Mucosa of stomach (tissue), 1 donor: ENCODE measurements around the gene POLR2J2.
"Not testable (repeated sequence)": the region's sequence is repeated elsewhere in the genome, so short reads cannot be mapped to it uniquely, and the experiment has no call there.

Experiments
- H3K27me3 ChIP-seq: one replicate; pipeline ENCODE4 v1.7.0; 2013; ENCODE audit warnings: mild to moderate bottlenecking, low read length; ENCODE audit not compliant: control insufficient read depth, insufficient read depth
- H3K36me3 ChIP-seq: one replicate; pipeline ENCODE4 v1.7.0; 2013; ENCODE audit warnings: low read length; ENCODE audit not compliant: control insufficient read depth, insufficient read depth
- H3K4me1 ChIP-seq: one replicate; pipeline ENCODE4 v1.7.0; 2013; ENCODE audit warnings: mild to moderate bottlenecking, low read length; ENCODE audit not compliant: control insufficient read depth, insufficient read depth
- H3K4me3 ChIP-seq: one replicate; pipeline ENCODE4 v1.7.0; 2013; ENCODE audit warnings: low read length
- H3K9ac ChIP-seq: one replicate; pipeline ENCODE4 v1.7.0; 2013; ENCODE audit warnings: mild to moderate bottlenecking, low read length, moderate library complexity
- H3K9me3 ChIP-seq: one replicate; pipeline ENCODE4 v1.7.0; 2013; ENCODE audit warnings: mild to moderate bottlenecking, low read length, moderate library complexity; ENCODE audit not compliant: control insufficient read depth
- donor health status: Pancreatic carcinoma.

POLR2J2 gene

GRCh38 chr7:102671166-102671955, at the start of gene POLR2J2:
Gene POLR2J2 (minus strand): TSS chr7:102671663. CDS start chr7:102671601, 62 bp downstream.
- not testable (repeated sequence) for H3K9me3 ChIP-seq, H3K27me3 ChIP-seq, H3K36me3 ChIP-seq, H3K9ac ChIP-seq, H3K4me3 ChIP-seq, H3K4me1 ChIP-seq

DNA sequence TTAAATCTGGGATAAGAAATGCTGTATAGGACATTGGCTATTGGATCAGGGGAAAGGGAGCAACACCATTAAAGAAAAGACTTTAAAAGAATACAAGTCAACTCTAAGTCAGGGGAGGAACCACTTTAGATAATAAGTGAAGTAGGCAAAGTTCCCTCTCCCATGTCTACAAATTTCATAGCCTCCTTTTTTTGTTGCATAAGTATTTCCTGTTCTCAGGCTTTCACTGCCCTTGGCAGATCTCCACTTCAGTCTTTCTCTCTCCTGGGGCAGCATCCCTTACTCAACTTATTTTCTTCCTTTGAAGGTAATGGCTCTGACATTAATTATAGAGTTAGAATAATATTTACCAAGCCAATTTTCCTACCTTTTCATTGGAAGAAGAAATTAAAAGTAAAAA, 47.0 kb upstream of the POLR2J2 start:
- H3K36me3 ChIP-seq, H3K9ac ChIP-seq: not testable (repeated sequence)

DNA sequence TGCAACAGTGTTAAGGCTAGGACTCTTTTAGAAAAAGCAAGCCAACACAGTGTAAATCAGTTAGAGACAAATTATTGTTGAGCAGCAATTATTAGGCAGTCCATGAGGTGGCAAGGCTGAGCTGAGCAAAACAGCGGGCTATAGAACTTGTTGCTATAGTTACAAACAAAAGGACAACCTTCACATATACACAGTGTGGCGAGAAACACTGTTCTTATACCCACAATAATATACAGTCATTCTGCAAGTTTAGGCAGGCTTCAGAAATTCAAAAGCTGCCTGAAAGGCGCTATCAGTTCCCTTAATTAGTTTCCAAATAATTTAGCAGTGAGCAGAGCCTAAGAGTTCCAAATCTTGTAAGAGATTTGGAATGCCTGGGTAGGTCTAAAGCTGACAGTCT, 44.3 kb upstream of the POLR2J2 start:
- not testable (repeated sequence) for H3K9ac ChIP-seq, H3K27me3 ChIP-seq, H3K4me1 ChIP-seq, H3K36me3 ChIP-seq, H3K4me3 ChIP-seq, H3K9me3 ChIP-seq

More for the DNA sequence above, 47.0 kb upstream of the POLR2J2 start:
- not testable (repeated sequence) for H3K27me3 ChIP-seq, H3K4me1 ChIP-seq, H3K9me3 ChIP-seq, H3K4me3 ChIP-seq

DNA sequence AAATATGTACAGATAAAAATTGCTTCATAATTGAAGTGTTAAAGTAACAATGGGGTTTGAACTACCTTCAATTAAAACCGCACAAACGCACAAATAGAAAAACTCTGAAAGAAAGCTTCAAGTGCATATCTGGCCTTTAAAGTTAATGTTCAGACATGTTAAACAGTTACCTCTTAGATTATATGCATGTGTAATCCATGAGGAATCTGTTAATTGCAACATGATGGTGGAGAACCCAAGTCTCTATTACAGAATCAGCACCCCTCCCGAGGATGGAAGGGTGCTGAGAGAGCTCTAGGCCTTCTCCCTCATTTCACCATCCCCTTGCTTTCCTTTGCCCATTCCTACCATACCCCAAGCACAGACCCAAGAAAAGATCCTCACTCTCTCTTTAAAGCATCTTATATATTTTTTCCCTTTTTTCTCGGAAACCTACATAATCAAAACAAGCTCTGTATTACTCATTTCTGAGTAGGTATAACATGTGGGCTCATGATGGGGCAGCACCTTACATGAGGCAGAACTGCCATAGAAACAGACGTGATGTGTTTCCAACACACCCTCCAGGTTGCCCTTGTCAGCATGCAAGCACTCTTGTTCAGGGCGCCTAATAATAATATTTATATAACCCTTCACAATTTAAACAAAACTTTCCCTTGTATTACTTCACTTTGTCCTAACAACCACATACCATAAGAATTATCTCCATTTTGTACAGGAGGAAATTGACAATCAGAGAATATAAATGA, 43.5 kb upstream of the POLR2J2 start:
- H3K4me3 ChIP-seq, H3K4me1 ChIP-seq, H3K36me3 ChIP-seq, H3K27me3 ChIP-seq, H3K9me3 ChIP-seq, H3K9ac ChIP-seq: not testable (repeated sequence)

- H3K36me3 ChIP-seq, H3K27me3 ChIP-seq, H3K4me3 ChIP-seq, H3K9me3 ChIP-seq, H3K9ac ChIP-seq, H3K4me1 ChIP-seq: not testable (repeated sequence)
Measured at GRCh38 chr7:102713691-102714080, 42.2 kb upstream of the POLR2J2 start.

- not testable (repeated sequence) for H3K36me3 ChIP-seq, H3K9ac ChIP-seq, H3K4me3 ChIP-seq, H3K4me1 ChIP-seq, H3K9me3 ChIP-seq, H3K27me3 ChIP-seq
Measured at GRCh38 chr7:102713011-102713690, 41.7 kb upstream of the POLR2J2 start.

GRCh38 chr7:102698962-102699750, 27.7 kb upstream of the POLR2J2 start:
- H3K4me1 ChIP-seq, H3K9me3 ChIP-seq, H3K27me3 ChIP-seq, H3K4me3 ChIP-seq, H3K9ac ChIP-seq, H3K36me3 ChIP-seq: not testable (repeated sequence)

GRCh38 chr7:102697642-102698512, 26.4 kb upstream of the POLR2J2 start:
- not testable (repeated sequence) for H3K9ac ChIP-seq, H3K4me1 ChIP-seq, H3K27me3 ChIP-seq, H3K36me3 ChIP-seq, H3K4me3 ChIP-seq, H3K9me3 ChIP-seq

- H3K4me3 ChIP-seq, H3K9me3 ChIP-seq, H3K36me3 ChIP-seq, H3K27me3 ChIP-seq, H3K9ac ChIP-seq, H3K4me1 ChIP-seq: not testable (repeated sequence)
Measured at GRCh38 chr7:102696009-102696408, 24.5 kb upstream of the POLR2J2 start.

DNA sequence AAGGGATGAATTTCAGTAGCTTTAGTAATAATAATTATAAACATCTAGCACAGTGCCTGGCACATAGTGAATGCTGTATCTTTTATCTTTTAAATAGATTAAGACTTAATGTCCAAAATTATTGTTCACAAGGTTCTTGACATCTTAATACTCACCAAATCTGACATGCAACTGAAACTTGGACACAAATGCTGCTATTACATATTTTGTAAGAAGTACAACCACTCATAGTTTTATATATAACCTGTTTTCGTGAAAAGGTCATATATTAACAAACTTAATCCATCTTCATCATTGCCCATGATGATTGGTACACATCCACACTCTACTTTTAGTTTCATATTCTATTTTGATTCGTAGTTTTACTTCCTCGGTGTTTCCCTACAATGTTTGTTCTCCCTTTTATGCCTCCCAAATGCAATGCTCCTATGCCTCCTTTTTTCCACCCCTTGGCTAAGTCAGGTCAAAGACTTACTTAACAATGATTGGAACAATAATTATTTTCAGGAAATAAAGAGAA, 23.6 kb upstream of the POLR2J2 start:
- H3K4me1 ChIP-seq, H3K4me3 ChIP-seq, H3K36me3 ChIP-seq, H3K27me3 ChIP-seq, H3K9me3 ChIP-seq, H3K9ac ChIP-seq: not testable (repeated sequence)

DNA sequence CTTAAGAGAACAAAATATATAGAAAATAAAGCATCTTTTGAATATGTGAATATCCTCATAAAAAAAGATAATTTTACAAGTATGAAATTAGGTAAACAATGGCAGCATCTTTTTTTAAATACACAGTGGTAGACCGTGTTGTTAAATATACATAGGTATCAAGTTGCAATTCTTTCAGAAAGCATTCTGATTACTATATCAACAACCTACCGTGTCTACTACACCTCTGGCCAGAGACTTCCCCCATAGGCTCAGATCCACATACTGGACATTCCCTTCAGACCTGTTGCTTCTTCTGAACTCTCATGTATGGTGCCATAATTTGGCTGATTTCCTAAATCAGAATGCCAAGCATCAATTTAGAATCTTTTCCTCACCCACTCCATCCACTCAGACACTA, 22.5 kb upstream of the POLR2J2 start:
- H3K4me1 ChIP-seq, H3K9me3 ChIP-seq, H3K36me3 ChIP-seq, H3K27me3 ChIP-seq, H3K9ac ChIP-seq, H3K4me3 ChIP-seq: not testable (repeated sequence)
